ENCODE results near the gene LMO4.

DNA sequence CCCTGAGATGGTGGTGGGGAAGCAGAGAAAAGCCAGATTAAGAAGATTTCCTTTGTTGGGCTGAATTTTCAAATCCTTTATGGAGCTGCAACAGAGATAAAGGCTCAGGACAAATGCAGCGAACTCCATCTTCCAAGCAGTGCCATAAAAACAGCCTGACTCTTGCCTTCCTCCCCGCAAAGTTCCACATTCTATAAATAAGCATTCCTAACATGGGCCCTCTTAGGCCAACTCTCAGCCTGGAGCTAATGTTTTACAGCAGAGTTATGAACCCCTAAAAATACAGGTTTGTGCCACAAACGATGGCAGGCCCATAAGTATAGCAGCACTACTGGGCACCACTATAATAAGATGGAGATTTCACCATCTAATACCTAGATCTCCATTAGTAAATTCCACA, 27.2 kb downstream of the LMO4 start:
- no peak for TF ChIP-seq HBP1 (CRISPR knock-in tag; IDR thresholded peaks at IDR 0.05; ENCODE audit: low read depth)
- TF ChIP-seq, protein P1, sequence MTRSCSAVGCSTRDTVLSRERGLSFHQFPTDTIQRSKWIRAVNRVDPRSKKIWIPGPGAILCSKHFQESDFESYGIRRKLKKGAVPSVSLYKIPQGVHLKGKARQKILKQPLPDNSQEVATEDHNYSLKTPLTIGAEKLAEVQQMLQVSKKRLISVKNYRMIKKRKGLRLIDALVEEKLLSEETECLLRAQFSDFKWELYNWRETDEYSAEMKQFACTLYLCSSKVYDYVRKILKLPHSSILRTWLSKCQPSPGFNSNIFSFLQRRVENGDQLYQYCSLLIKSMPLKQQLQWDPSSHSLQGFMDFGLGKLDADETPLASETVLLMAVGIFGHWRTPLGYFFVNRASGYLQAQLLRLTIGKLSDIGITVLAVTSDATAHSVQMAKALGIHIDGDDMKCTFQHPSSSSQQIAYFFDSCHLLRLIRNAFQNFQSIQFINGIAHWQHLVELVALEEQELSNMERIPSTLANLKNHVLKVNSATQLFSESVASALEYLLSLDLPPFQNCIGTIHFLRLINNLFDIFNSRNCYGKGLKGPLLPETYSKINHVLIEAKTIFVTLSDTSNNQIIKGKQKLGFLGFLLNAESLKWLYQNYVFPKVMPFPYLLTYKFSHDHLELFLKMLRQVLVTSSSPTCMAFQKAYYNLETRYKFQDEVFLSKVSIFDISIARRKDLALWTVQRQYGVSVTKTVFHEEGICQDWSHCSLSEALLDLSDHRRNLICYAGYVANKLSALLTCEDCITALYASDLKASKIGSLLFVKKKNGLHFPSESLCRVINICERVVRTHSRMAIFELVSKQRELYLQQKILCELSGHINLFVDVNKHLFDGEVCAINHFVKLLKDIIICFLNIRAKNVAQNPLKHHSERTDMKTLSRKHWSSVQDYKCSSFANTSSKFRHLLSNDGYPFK (CRISPR knock-in tag; IDR thresholded peaks at IDR 0.05; ENCODE audit: borderline replicate concordance) = no peak
- TF ChIP-seq FOSL1 (CRISPR knock-in tag; IDR thresholded peaks at IDR 0.05; ENCODE audit: borderline replicate concordance) = no peak
- no peak for TF ChIP-seq FOSL2 (CRISPR knock-in tag; IDR thresholded peaks at IDR 0.05)
- TF ChIP-seq, protein P2, sequence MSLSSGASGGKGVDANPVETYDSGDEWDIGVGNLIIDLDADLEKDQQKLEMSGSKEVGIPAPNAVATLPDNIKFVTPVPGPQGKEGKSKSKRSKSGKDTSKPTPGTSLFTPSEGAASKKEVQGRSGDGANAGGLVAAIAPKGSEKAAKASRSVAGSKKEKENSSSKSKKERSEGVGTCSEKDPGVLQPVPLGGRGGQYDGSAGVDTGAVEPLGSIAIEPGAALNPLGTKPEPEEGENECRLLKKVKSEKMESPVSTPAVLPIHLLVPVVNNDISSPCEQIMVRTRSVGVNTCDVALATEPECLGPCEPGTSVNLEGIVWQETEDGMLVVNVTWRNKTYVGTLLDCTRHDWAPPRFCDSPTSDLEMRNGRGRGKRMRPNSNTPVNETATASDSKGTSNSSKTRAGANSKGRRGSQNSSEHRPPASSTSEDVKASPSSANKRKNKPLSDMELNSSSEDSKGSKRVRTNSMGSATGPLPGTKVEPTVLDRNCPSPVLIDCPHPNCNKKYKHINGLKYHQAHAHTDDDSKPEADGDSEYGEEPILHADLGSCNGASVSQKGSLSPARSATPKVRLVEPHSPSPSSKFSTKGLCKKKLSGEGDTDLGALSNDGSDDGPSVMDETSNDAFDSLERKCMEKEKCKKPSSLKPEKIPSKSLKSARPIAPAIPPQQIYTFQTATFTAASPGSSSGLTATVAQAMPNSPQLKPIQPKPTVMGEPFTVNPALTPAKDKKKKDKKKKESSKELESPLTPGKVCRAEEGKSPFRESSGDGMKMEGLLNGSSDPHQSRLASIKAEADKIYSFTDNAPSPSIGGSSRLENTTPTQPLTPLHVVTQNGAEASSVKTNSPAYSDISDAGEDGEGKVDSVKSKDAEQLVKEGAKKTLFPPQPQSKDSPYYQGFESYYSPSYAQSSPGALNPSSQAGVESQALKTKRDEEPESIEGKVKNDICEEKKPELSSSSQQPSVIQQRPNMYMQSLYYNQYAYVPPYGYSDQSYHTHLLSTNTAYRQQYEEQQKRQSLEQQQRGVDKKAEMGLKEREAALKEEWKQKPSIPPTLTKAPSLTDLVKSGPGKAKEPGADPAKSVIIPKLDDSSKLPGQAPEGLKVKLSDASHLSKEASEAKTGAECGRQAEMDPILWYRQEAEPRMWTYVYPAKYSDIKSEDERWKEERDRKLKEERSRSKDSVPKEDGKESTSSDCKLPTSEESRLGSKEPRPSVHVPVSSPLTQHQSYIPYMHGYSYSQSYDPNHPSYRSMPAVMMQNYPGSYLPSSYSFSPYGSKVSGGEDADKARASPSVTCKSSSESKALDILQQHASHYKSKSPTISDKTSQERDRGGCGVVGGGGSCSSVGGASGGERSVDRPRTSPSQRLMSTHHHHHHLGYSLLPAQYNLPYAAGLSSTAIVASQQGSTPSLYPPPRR (CRISPR knock-in tag; IDR thresholded peaks at IDR 0.05; ENCODE audit: borderline replicate concordance) = no peak
- no peak for TF ChIP-seq ISX (CRISPR knock-in tag; conservative IDR thresholded peaks at IDR 0.05)
- TF ChIP-seq TERF1 (CRISPR knock-in tag; IDR thresholded peaks at IDR 0.05) = no peak
